Caco-2 (cell line): Measurements from ENCODE around the gene CACNA1C. TPM values are rescaled to one million over a fixed set of nuclear protein-coding genes. Genes with fewer than 3 reads are reported as not detected.
A peak's percentile ranks its signal among the peaks of the same experiment; 100 is the strongest.

Experiments used
- BruUV-seq: library from RNA; stranded (reverse); fragments of 400-500 nt; replicated peaks from 2 replicates; lab custom pipeline; 2021; lab: Mats Ljungman, UMichigan
- CTCF ChIA-PET: fragments of 300-600 bp; sonication (Branson Sonifier 250); formaldehyde crosslinking; loops from one replicate; lab custom pipeline; 2022; ENCODE audit warnings: antibody characterized with exemption; lab: Charles Lee
- POLR2A ChIA-PET: fragments of 300-600 bp; sonication (Branson Sonifier 250); formaldehyde crosslinking; loops from one replicate; lab custom pipeline; 2022; ENCODE audit warnings: antibody characterized with exemption; lab: Charles Lee
- DNase-seq, 2 experiments: peaks; one replicate each; pipeline versions ENCODE4 v3.0.0 to v3.0.0-alpha.2; 2020 to 2022
- H3K27me3 ChIP-seq: replicated peaks from 2 replicates; pipeline ENCODE4 v1.6.0; 2011; ENCODE audit warnings: low read length; ENCODE audit not compliant: control insufficient read depth, insufficient read depth
- H3K36me3 ChIP-seq: 2 replicates; pipeline ENCODE4 v1.5.1; 2011; ENCODE audit warnings: low read length; ENCODE audit not compliant: control insufficient read depth, insufficient read depth
- H3K4me1 ChIP-seq: fragments of 250-450 bp; sonication (Bioruptor Pico); 2 replicates; pipeline ENCODE4 v1.5.1; 2020; ENCODE audit warnings: mild to moderate bottlenecking
- H3K4me3 ChIP-seq: 2 replicates; pipeline ENCODE4 v1.5.1; 2011; ENCODE audit warnings: low read depth, mild to moderate bottlenecking, control low read depth, low read length
- H3K9me3 ChIP-seq: fragments of 250-450 bp; sonication (Bioruptor Pico); 2 replicates; pipeline ENCODE4 v1.5.1; 2020; ENCODE audit warnings: mild to moderate bottlenecking, moderate library complexity
- H3K27ac Mint-ChIP-seq: one replicate; pipeline ENCODE4 v1.8.0; 2022; ENCODE audit warnings: mixed read lengths; ENCODE audit not compliant: unreplicated experiment
- H3K27me3 Mint-ChIP-seq: one replicate; pipeline ENCODE4 v1.8.0; 2022; ENCODE audit warnings: mixed read lengths; ENCODE audit not compliant: insufficient read depth, unreplicated experiment
- H3K36me3 Mint-ChIP-seq: one replicate; pipeline ENCODE4 v1.8.0; 2022; ENCODE audit warnings: mild to moderate bottlenecking, mixed read lengths; ENCODE audit not compliant: insufficient read depth, unreplicated experiment
- H3K4me1 Mint-ChIP-seq: one replicate; pipeline ENCODE4 v1.8.0; 2022; ENCODE audit warnings: low read depth, mixed read lengths; ENCODE audit not compliant: unreplicated experiment
- H3K4me3 Mint-ChIP-seq: one replicate; pipeline ENCODE4 v1.8.0; 2022; ENCODE audit warnings: mild to moderate bottlenecking, moderate library complexity, mixed read lengths; ENCODE audit not compliant: unreplicated experiment
- H3K9me3 Mint-ChIP-seq: one replicate; pipeline ENCODE4 v1.8.0; 2022; ENCODE audit warnings: mixed read lengths; ENCODE audit not compliant: unreplicated experiment
- intact Hi-C: fragments of 100-400 bp; cut with micrococcal nuclease; formaldehyde crosslinking; loops from one replicate; pipeline ENCODE4 v1.10.0; 2022; ENCODE audit not compliant: unreplicated experiment
- total RNA-seq: library from RNA; stranded (reverse); gene quantifications from 2 replicates; pipeline ENCODE4 v1.2.3, GENCODE V29; 2022
- TF ChIP-seq, protein P1 (sequence below), 2 experiments: fragments of 200-600 bp in 1 of 2; IDR thresholded peaks; 1 replicate in 1 of 2; 2 replicates in 1 of 2; pipeline versions ENCODE4 v1.5.1 to v1.8.0; 2011 to 2022; ENCODE audit warnings: antibody characterized with exemption in 1 of 2, control low read depth in 1 of 2, inconsistent platforms in 1 of 2, low read depth in 1 of 2, low read length in 1 of 2, mild to moderate bottlenecking in 1 of 2, moderate library complexity in 1 of 2; ENCODE audit not compliant: insufficient read depth in 1 of 2, severe bottlenecking in 1 of 2, unreplicated experiment in 1 of 2

The CACNA1C gene
- total RNA-seq, 1 experiment from 2014 or later, result not detected

DNA sequence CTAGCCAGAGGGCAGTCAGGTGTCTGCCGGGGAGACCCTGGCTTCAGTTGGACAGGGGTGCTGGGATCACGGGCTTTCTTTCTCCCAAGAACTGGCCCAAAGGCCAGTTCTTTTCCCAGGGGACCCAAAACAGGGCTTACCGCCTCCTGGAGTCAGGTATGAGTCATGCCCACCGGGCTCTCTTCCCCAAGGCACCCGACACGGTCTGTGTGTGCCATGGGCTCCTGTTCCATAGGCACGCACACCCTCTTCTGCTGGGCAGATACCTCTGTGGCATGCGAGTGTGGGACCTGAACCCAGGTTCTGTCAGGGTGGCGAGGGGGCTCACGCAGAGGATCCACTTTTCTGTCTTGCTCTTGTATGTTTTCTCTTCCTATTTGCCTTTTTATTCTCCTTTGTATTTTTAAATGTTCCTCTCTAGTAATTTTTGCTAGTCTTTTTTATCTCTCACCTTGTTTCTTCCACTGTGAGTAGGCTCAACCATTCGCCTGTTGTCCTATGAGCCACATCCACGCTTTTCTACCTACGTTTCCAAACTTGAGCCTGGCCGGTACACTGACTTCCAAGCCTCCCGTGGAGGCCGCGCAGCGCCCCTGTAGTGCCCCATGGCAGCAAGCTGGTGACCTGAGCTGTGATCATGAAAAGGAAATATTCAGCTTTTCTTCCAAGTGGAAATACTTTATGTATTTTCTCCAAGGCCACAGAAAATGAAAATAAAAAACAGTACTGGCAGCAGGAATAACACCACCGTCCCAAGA is 362.2 kb downstream of the CACNA1C start:
- peak overlapping the region; percentile 36 for H3K27ac Mint-ChIP-seq
- H3K9me3 Mint-ChIP-seq, result no peaks in the 10 kb centered on the region
- ChIA-PET POLR2A (no interaction called here), CTCF (no interaction called here)
- TF ChIP-seq, protein P1, sequence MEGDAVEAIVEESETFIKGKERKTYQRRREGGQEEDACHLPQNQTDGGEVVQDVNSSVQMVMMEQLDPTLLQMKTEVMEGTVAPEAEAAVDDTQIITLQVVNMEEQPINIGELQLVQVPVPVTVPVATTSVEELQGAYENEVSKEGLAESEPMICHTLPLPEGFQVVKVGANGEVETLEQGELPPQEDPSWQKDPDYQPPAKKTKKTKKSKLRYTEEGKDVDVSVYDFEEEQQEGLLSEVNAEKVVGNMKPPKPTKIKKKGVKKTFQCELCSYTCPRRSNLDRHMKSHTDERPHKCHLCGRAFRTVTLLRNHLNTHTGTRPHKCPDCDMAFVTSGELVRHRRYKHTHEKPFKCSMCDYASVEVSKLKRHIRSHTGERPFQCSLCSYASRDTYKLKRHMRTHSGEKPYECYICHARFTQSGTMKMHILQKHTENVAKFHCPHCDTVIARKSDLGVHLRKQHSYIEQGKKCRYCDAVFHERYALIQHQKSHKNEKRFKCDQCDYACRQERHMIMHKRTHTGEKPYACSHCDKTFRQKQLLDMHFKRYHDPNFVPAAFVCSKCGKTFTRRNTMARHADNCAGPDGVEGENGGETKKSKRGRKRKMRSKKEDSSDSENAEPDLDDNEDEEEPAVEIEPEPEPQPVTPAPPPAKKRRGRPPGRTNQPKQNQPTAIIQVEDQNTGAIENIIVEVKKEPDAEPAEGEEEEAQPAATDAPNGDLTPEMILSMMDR (IDR thresholded peaks at IDR 0.05; ENCODE audit: insufficient read depth in 1 of 2, low read depth in 1 of 2, low read length in 1 of 2, severe bottlenecking in 1 of 2, unreplicated experiment in 1 of 2), result no peak
- intact Hi-C loops, result no loop called here
- H3K4me3 Mint-ChIP-seq, result no peak overlapping the region
- H3K4me1 Mint-ChIP-seq, result no peaks in the 10 kb centered on the region
- no peaks in the 10 kb centered on the region for H3K36me3 Mint-ChIP-seq
- H3K4me1 ChIP-seq, result no peaks in the 10 kb centered on the region
- no peaks in the 10 kb centered on the region for H3K9me3 ChIP-seq
- no peaks in the 10 kb centered on the region; the same call in 1 of the 2 replicates for H3K27me3 ChIP-seq
- BruUV-seq, result no TSS peak
- no peak for DNase-seq
- H3K27me3 Mint-ChIP-seq, result peaks cover 37% of the 10 kb centered on the region
- no peaks in the 10 kb centered on the region for H3K36me3 ChIP-seq
- H3K4me3 ChIP-seq, result no peak overlapping the region

- no peak overlapping the region for H3K27ac Mint-ChIP-seq
- CTCF ChIA-PET, result no interaction called here
- intact Hi-C loops, result no loop called here
These were observed 362.8 kb downstream of the CACNA1C start for GRCh38 chr12:2415568-2415944.

GRCh38 chr12:2416158-2416557 is 363.4 kb downstream of the CACNA1C start:
- Mint-ChIP-seq H3K9me3 (no peaks in the 10 kb centered on the region), H3K27me3 (peaks cover 28% of the 10 kb centered on the region), H3K36me3 (no peaks in the 10 kb centered on the region), H3K27ac (no peak overlapping the region), H3K4me1 (no peaks in the 10 kb centered on the region), H3K4me3 (no peak overlapping the region)
- BruUV-seq, result no TSS peak
- H3K36me3 ChIP-seq, result no peaks in the 10 kb centered on the region
- POLR2A ChIA-PET, result no interaction called here
- TF ChIP-seq, protein P1 (IDR thresholded peaks at IDR 0.05; ENCODE audit: insufficient read depth in 1 of 2, low read depth in 1 of 2, low read length in 1 of 2, severe bottlenecking in 1 of 2, unreplicated experiment in 1 of 2), result no peak
- intact Hi-C loops, result no loop called here
- no peaks in the 10 kb centered on the region; the same call in 1 of the 2 replicates for H3K27me3 ChIP-seq
- H3K4me3 ChIP-seq, result no peak overlapping the region
- H3K9me3 ChIP-seq, result no peaks in the 10 kb centered on the region
- CTCF ChIA-PET, result no interaction called here
- no peak for DNase-seq
- H3K4me1 ChIP-seq, result no peaks in the 10 kb centered on the region

More at GRCh38 chr12:2415568-2415944, 362.8 kb downstream of the CACNA1C start:
- H3K4me3 Mint-ChIP-seq, result no peak overlapping the region
- no peaks in the 10 kb centered on the region for H3K36me3 Mint-ChIP-seq
- TF ChIP-seq, protein P1 (IDR thresholded peaks at IDR 0.05; ENCODE audit: insufficient read depth in 1 of 2, low read depth in 1 of 2, low read length in 1 of 2, severe bottlenecking in 1 of 2, unreplicated experiment in 1 of 2), result no peak
- Histone ChIP-seq H3K27me3 (no peaks in the 10 kb centered on the region; the same call in 1 of the 2 replicates), H3K4me3 (no peak overlapping the region), H3K9me3 (no peaks in the 10 kb centered on the region), H3K4me1 (no peaks in the 10 kb centered on the region), H3K36me3 (no peaks in the 10 kb centered on the region)
- peaks cover 33% of the 10 kb centered on the region for H3K27me3 Mint-ChIP-seq
- H3K9me3 Mint-ChIP-seq, result no peaks in the 10 kb centered on the region
- no peaks in the 10 kb centered on the region for H3K4me1 Mint-ChIP-seq
- BruUV-seq, result no TSS peak
- no peak for DNase-seq
- POLR2A ChIA-PET, result no interaction called here
